NCI-H460 (cell line): ENCODE data around the gene LRRN4. TPM values are rescaled to one million over a fixed set of nuclear protein-coding genes. Genes with fewer than 3 reads are reported as not detected.
"Not testable (repeated sequence)": the region's sequence is repeated elsewhere in the genome, so short reads cannot be mapped to it uniquely, and the experiment has no call there.

Source experiments
- DNase-seq: peaks from one replicate; pipeline ENCODE4 v3.0.0-alpha.2; 2016; ENCODE audit warnings: low read depth; ENCODE audit errors: extremely low read depth
- total RNA-seq: library from RNA; depleted of rRNA; stranded (reverse); fragments of >200 nt; shearing (Covaris generic); gene quantifications from 2 replicates; pipeline ENCODE4 v1.2.3, GENCODE V29; 2014

LRRN4 gene
- total RNA-seq, 1 experiment from 2014 or later = not detected

- no peak for DNase-seq
Measured at GRCh38 chr20:6060213-6060612, 6.4 kb upstream of the LRRN4 start.

- no peak for DNase-seq
Measured at GRCh38 chr20:6058684-6059295, 4.9 kb upstream of the LRRN4 start.

- DNase-seq = no peak
Measured at GRCh38 chr20:6057691-6058090, 3.8 kb upstream of the LRRN4 start.

- no peak for DNase-seq
Measured at GRCh38 chr20:6057139-6057538, 3.3 kb upstream of the LRRN4 start.

- no peak for DNase-seq
Measured at GRCh38 chr20:6055981-6056569, 2.2 kb upstream of the LRRN4 start.

- DNase-seq = no peak
Measured at GRCh38 chr20:6055161-6055783, 1.4 kb upstream of the LRRN4 start.

GRCh38 chr20:6054689-6055051 is 810 bp upstream of the LRRN4 start:
- not testable (repeated sequence) for DNase-seq

GRCh38 chr20:6053064-6053775 is 640 bp downstream of the LRRN4 start:
- DNase-seq = no peak

- DNase-seq = no peak
Measured at GRCh38 chr20:6051505-6051904, 2.4 kb downstream of the LRRN4 start.

- DNase-seq = no peak
Measured at GRCh38 chr20:6048391-6048790, 5.5 kb downstream of the LRRN4 start.

GRCh38 chr20:6046432-6046831 is 7.4 kb downstream of the LRRN4 start:
- no peak for DNase-seq

GRCh38 chr20:6045566-6045965 is 8.3 kb downstream of the LRRN4 start:
- DNase-seq = no peak

GRCh38 chr20:6044115-6044514 is 9.7 kb downstream of the LRRN4 start:
- DNase-seq = no peak

- DNase-seq = no peak
Measured at GRCh38 chr20:6041808-6042265, 12.0 kb downstream of the LRRN4 start.

- DNase-seq = no peak
Measured at GRCh38 chr20:6040958-6041807, 12.7 kb downstream of the LRRN4 start.

GRCh38 chr20:6040540-6040939 is 13.3 kb downstream of the LRRN4 start:
- no peak for DNase-seq

GRCh38 chr20:6039766-6040165 is 14.1 kb downstream of the LRRN4 start:
- DNase-seq = no peak

GRCh38 chr20:6038256-6038655 is 15.6 kb downstream of the LRRN4 start:
- DNase-seq = no peak

GRCh38 chr20:6037082-6037481 is 16.8 kb downstream of the LRRN4 start:
- no peak for DNase-seq

- DNase-seq = no peak
Measured at GRCh38 chr20:6036213-6036612, 17.6 kb downstream of the LRRN4 start.
